Fibroblast of skin of right quadriceps (primary cell): ENCODE measurements around the gene APBB3.

Experiments used
- DNase-seq: peaks from one replicate; pipeline ENCODE4 v3.0.0-alpha.2; 2013

Gene APBB3

DNA sequence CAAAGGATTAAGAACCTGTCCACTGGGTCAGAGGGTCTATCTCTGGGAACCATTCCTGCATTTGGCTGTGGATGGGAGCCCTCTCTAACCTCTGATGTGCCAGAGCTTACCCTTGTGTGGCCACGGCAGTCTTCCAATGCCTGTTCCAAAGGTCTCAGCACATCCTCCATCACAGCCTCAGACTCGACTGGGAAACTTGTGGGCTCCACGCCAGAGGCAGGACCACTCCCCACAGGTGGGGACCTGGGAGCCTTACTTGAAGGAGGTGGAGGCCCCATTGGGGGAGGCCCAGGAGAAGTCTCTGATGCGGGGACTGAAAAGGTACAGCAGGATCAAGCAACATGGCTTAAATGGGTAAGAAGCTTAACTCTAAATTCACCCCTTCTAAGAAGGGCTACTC, 12.5 kb downstream of the APBB3 start:
- no peak for DNase-seq

DNA sequence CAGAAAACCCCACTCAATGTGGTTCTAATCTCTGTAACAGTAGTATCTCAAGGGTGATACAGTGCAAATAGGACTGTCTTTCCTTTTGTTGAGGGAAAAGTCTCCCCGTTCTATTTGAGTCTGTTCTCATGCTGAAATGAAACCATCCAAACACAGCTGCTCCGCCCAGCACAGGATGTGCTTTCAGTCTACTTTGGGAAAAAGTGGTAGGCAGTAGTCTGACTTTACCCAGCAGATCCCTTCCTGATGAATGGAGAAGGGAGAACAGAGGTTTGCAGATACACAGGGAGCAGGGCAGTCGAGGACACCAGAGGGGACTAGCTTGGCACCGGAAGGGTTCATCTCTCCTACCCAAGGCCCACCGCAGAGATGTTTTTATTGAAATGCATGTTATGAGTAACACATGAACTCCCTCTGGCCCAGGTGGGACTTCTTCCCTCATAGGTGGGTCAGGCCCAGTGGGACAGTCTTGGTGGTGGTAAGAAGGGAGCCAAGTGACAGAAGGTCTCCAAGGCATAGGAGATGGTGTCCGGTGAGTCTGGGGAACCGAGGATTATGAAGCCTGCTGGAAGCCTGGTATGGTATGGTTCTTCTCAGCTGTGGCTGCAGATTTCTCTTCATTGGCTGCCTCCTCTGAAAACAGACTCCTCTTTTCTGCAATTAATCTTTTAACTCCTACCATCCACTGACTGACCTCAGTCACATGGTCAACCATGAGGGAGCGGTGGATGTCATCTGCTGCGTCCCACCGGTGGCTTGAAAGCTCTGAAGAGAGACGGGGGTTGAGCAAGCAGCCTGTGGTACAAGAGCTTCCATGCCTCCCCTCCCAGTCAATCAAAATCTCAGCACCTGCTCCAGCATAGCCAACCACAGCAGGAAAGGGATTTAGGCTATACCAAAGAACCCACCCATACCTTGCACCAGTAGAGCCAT, 14.0 kb downstream of the APBB3 start:
- no peak for DNase-seq

DNA sequence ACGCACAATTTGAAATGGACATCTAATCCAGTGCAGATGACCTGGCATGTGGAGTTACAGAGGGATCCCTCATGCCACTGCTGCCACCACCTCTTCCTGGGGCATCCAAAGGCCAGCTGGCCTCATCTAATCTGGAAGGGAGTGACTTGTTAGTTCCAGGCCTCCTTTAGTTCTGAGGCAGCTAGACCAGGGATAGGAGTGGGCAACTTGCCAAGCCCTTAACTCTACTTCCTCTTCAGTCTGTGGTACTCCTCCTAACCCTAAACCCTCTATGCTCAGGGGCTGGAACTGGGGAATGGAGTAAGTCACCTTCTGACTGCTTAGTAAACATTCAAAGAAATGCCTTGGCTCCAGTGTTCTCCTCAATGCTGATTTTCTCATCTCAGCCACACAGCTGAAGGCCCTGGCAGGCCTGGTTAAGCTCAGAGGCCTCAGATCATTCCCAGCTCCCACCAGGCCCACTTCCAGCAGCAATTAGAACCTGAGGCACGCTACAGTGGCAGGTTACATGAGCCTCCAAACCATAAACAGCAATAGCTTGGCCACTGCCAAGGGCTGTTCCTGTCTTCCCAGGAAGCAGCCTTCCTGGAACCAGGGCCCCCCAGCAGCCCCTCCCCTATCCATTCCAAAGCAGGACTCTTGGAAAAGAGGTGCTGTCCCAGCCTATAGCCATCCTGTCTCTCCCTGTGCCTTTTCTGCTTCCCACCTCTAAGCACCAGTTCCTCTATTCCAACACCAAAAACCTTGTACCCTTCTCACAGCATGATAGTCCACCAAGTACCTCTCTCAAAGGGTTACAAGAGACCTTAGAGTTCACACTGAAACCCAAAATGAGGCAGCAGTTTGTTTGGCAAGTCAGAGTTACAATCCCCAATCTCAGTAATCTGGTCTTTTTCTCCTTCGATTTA, 14.9 kb downstream of the APBB3 start:
- no peak for DNase-seq

DNA sequence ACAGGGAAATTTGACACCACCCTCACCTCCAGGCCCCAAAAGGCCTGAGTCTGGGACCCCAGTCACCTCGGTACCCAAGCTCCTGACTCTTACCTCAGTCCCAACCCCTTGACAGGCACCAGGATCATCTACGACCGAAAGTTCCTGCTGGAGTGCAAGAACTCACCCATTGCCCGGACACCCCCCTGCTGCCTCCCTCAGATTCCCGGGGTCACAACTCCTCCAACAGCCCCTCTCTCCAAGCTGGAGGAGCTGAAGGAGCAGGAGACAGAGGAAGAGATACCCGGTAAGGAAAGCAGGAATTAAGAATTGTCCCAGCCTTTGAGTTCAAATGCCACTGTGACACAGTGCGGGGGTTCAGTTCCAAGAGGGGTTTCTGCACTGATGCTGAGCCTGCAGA, 15.6 kb downstream of the APBB3 start:
- no peak for DNase-seq

DNA sequence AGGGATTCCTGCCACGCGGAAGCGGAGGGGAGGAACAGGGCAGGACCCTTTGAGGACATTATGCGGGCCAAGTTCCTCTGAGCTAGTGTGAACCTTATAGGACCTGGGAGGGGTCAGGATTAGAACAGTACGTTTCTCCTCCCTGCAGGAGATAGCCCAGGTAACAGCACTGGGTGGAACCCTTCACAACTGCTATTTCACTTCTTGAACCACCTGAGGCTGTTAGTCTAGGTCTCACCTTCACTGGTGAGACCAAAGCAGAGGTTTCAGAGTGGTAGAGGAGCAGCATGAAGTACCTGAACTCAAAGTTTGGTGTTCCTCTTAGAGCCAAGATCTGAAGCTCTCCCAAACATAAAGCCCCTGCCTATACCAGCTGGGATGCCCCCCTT, 16.1 kb downstream of the APBB3 start:
- DNase-seq, result no peak

DNA sequence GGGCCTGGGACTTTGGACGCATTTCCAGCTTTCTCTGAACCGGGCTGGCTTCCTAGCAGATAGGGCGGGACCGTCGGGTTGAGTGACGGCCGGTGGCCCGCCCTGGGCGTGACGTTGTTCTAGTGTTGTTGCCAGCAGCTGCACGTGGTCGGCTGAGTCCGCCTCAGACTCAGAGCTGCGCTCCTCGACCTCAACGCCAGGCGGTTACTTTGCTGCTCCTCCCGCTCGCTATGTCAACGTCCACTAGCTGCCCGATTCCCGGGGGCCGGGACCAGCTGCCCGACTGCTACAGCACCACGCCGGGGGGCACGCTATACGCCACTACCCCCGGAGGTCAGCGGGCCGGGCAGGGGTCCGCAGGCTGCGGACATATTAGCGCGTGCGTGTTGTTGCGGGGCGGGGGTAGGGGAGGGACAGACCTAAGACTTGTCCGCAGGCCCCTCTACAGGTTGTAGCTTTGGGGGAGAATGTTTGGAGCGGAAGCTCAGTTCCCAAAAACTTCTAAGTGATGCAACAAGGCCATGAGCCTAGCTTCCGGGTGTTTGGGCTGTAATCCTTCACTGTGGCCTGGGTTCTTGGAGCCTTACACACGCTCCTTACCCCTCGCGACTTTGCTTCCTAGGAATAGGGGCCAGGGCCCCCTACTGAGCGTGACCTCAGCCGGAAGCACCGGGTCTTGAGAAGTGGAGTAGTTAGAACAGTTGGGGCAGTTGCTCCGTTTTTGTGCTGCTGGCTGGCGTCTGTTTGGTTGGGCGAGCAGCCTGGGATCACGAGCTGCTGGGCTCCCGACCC, 16.7 kb downstream of the APBB3 start, which contains the start of gene EIF4EBP3:
Gene EIF4EBP3, plus strand, starts transcription at position 155 of the 792 bp plus-strand sequence. Its CDS starts 76 bp downstream, at position 231.
- peak; percentile 90 for DNase-seq

DNA sequence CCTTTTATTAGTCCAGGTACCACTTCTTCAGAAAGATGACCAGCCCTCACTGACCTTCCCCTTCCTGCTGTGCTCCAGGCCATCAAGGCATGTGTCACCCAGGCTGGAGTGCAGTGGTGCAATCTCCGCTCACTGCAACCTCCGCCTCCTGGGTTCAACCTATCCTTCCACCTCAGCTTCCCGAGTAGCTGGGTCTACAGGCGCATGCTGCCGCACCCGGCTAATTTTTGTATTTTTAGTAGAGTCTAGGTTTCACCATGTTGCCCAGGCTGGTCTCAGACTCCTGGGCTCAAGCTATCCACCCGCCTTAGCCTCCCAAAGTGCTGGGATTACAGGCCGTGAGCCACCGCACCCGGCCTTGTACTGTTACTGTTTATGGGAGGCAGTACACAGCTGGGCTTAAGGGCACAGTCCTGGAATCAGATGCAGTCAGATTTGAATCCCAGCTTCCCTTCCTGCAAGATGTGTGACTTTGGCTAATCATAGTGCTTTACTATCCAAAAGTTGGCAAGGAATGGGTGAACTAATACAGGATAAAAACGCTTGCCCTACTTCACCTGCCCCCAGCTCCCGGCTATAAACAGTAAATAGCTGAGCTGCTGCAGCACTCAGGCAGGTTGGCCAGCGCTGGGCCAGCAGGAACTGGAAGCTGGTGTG, 17.4 kb downstream of the APBB3 start:
- DNase-seq, result no peak

DNA sequence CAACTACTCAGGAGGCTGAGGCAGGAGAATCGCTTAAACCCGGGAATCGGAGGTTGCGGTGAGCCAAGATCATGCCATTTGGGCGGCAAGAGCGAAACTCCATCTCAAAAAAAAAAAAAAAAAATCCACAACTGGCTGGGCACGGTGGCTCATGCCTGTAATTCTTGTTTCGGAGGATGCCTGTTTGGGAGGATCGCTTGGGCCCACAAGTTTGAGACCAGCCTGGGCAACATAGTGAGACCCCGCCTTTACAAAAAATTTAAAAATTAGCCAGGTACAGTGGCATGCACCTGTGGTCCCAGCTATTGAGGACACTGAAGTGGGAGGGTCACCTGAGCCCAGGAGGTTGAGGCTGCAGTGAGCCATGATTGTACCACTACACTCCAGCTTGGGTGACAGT, 18.8 kb downstream of the APBB3 start:
- DNase-seq, result no peak

DNA sequence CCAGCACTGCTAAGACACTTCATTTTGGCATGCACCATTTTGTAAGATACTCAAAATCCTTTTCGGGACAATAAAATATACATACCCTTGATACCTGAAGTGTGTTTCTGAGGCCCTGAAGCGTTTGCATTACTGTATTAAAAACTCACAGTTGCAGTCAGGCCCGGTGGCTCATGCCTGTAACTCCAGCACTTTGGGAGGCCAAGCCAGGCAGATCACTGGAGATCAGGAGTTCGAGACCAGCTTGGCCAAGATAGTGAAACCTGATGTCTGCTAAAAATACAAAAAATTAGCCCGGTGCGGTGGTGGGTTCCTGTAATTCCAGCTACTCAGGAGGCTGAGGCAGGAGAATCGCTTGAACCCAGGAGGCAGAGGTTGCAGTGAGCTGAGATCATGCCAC, 19.4 kb downstream of the APBB3 start:
- no peak for DNase-seq

DNA sequence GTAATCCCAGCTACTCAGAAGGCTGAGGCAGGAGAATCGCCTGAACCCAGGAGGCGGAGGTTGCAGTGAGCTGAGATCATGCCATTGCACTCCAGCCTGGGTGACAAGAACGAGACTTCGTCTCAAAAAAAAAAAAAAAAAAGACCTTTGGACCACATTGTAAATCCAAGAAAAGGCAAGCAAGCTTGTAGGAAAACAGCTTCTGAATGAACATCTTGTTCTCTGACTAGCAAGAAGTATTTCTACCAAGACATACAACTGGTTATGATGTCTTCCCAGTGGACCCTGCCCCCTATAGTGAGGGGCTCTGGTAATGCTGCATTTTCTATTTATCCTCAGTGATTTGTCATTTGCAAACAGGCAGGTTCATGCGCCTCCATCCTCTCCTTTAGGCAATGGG, 21.4 kb downstream of the APBB3 start:
- DNase-seq, result no peak

DNA sequence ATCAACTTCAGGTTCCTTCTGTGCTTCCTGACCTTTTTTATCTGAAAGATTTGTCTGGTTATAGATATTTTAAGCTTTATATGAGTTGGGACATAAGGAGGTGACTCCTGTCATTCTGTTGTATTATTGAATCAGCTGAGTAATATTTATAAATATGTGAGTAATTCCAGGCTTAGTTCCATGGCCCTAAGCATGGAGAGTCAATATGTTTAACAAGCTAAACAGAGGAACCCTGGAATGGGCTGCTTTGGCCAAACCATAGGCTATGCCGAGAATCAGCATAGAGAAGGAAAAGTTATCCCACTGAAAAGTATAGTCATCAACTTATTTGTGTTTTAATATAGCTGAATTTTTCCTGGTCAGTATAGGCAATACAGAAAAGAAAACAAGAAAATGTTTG, 24.2 kb downstream of the APBB3 start:
- DNase-seq, result no peak

DNA sequence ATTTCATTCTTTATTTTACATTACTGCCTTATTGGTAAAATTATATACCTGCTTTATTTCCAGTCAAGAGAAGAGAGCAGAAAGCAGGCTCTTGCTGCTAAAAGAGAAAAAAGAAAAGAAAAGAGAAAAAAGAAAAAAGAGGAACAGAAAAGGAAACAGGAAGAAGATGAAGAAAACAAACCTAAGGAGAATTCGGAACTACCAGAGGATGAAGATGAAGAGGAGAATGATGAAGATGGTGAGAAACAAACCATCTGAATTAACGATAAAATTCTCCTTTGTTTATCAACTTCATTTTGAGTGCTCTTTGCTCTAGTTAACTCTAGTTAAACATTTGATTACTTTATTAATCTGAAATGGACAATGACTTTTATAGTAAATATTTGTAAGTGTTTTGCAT, 40.4 kb downstream of the APBB3 start:
- no peak for DNase-seq

DNA sequence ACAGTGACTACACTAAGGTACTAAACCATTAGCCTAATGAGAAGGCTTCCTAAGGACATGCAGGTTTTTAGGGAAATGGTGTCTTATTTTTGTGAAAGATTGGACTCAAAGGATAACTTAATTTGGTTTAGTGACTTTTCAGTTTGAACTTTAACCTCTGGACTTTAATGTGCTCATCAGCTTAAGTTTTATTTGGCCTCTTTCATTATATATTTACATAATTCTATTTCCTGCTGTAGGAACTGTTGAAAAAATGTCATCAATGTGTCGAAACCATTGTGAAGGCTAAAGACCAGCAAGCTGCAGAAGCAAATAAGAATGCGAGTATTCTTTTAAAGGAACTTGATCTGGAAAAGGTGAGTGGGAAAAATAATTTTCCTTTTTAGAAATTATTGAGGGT, 51.3 kb downstream of the APBB3 start:
- DNase-seq, result no peak

DNA sequence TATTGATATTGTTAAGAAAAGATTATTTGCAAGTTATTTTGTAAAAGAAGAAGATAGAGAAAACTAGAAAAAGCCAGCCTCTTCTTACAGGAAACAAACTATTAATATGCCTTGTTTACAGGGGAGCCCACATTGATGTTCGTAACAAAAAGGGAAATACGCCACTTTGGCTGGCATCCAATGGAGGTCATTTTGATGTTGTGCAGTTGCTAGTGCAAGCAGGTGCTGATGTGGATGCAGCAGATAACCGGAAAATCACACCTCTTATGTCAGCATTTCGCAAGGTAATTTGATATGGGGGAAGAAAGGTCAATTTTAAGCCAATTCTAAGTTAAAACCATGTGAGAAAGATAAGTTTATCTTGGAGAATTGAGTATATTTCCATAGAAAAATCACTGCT, 54.5 kb downstream of the APBB3 start:
- DNase-seq, result no peak
